Vagina (tissue), 2 donors: Measurements from ENCODE around the gene SDK2. TPM values are rescaled to one million over a fixed set of nuclear protein-coding genes. Genes with fewer than 3 reads are reported as not detected.

Source experiments
- DNase-seq, 2 donors: peaks; one replicate each; pipeline ENCODE4 v3.0.0-alpha.2; 2017; ENCODE audit errors: extremely low spot score in 2 of 2
- H3K27ac ChIP-seq: fragments of 200-600 bp; sonication (generic); one replicate; pipeline ENCODE4 v1.5.1; 2019
- H3K27me3 ChIP-seq: fragments of 200-600 bp; sonication (generic); one replicate; pipeline ENCODE4 v1.5.1; 2019
- H3K36me3 ChIP-seq, 2 donors: fragments of 200-600 bp; sonication (generic); one replicate each; pipeline ENCODE4 v1.5.1; 2017 to 2019
- H3K4me1 ChIP-seq: fragments of 200-600 bp; sonication (generic); one replicate; pipeline ENCODE4 v1.5.1; 2019
- H3K4me3 ChIP-seq, 2 donors: fragments of 200-600 bp; sonication (generic); 1 replicate in 1 of 2; 2 replicates in 1 of 2; pipeline ENCODE4 v1.5.1; 2016 to 2019
- H3K9me3 ChIP-seq: fragments of 200-600 bp; sonication (generic); one replicate; pipeline ENCODE4 v1.5.1; 2019
- CTCF ChIP-seq, 3 experiments: fragments of 450-650 bp in 2 of 3; fragments of 200-600 bp in 1 of 3; sonication (generic) in 1 of 3; IDR thresholded peaks; one replicate each; pipeline ENCODE4 v1.5.1; 2017 to 2019; ENCODE audit warnings: antibody characterized with exemption in 3 of 3, mild to moderate bottlenecking in 2 of 3, moderate library complexity in 2 of 3
- POLR2A ChIP-seq, 2 donors: fragments of 450-650 bp; IDR thresholded peaks; one replicate each; pipeline ENCODE4 v1.6.1; 2017; ENCODE audit warnings: antibody characterized with exemption in 2 of 2, mild to moderate bottlenecking in 2 of 2, moderate library complexity in 2 of 2
- POLR2AphosphoS5 ChIP-seq, 2 donors: sonication (generic); formaldehyde crosslinking; IDR thresholded peaks; one replicate each; pipeline ENCODE4 v1.9.0; 2017; ENCODE audit warnings: antibody characterized with exemption in 2 of 2, mild to moderate bottlenecking in 2 of 2, low read depth in 1 of 2; ENCODE audit not compliant: insufficient read depth in 1 of 2
- intact Hi-C: fragments of 100-400 bp; cut with DNase I; formaldehyde crosslinking; loops from one replicate; pipeline ENCODE4 v1.15.1; 2023
- total RNA-seq: library from RNA; depleted of rRNA; stranded (reverse); fragments of >200 nt; gene quantifications from one replicate; pipeline ENCODE4 v1.2.3, GENCODE V29; 2016

Gene SDK2
- total RNA-seq, 1 donor from 2014 or later: 1.7 TPM

- H3K27me3 ChIP-seq: no peaks in the 10 kb centered on the region
- no peak overlapping the region for H3K27ac ChIP-seq
- H3K36me3 ChIP-seq: no peaks in the 10 kb centered on the region
- no peak for DNase-seq
- H3K9me3 ChIP-seq: no peaks in the 10 kb centered on the region
- H3K4me3 ChIP-seq: no peak overlapping the region
- TF ChIP-seq CTCF (IDR thresholded peaks at IDR 0.05) (no peak), POLR2A (IDR thresholded peaks at IDR 0.05) (no peak), POLR2AphosphoS5 (IDR thresholded peaks at IDR 0.05; ENCODE audit: insufficient read depth in 1 of 2, low read depth in 1 of 2) (no peak)
- intact Hi-C loops: no loop called here
- no peaks in the 10 kb centered on the region for H3K4me1 ChIP-seq
Measured at GRCh38 chr17:73528679-73529078, 115.6 kb downstream of the SDK2 start.

- Histone ChIP-seq H3K27ac (no peak overlapping the region), H3K4me3 (no peak overlapping the region), H3K9me3 (no peaks in the 10 kb centered on the region), H3K27me3 (no peaks in the 10 kb centered on the region), H3K4me1 (no peaks in the 10 kb centered on the region), H3K36me3 (no peaks in the 10 kb centered on the region)
- DNase-seq: no peak
- intact Hi-C loops: no loop called here
- TF ChIP-seq POLR2A (IDR thresholded peaks at IDR 0.05) (no peak), CTCF (IDR thresholded peaks at IDR 0.05) (no peak), POLR2AphosphoS5 (IDR thresholded peaks at IDR 0.05; ENCODE audit: insufficient read depth in 1 of 2, low read depth in 1 of 2) (no peak)
Measured at GRCh38 chr17:73526952-73527351, 117.3 kb downstream of the SDK2 start.

GRCh38 chr17:73524941-73525679, 119.1 kb downstream of the SDK2 start:
- H3K27me3 ChIP-seq: no peaks in the 10 kb centered on the region
- no peaks in the 10 kb centered on the region for H3K4me1 ChIP-seq
- DNase-seq: no peak
- TF ChIP-seq CTCF (IDR thresholded peaks at IDR 0.05) (no peak), POLR2AphosphoS5 (IDR thresholded peaks at IDR 0.05; ENCODE audit: insufficient read depth in 1 of 2, low read depth in 1 of 2) (no peak), POLR2A (IDR thresholded peaks at IDR 0.05) (no peak)
- no peaks in the 10 kb centered on the region for H3K36me3 ChIP-seq
- no peak overlapping the region for H3K27ac ChIP-seq
- intact Hi-C loops: no loop called here
- no peaks in the 10 kb centered on the region for H3K9me3 ChIP-seq
- H3K4me3 ChIP-seq: no peak overlapping the region

GRCh38 chr17:73522696-73523095, 121.5 kb downstream of the SDK2 start:
- H3K27me3 ChIP-seq: no peaks in the 10 kb centered on the region
- no peak for DNase-seq
- intact Hi-C loops: no loop called here
- H3K4me3 ChIP-seq: no peak overlapping the region
- no peak for TF ChIP-seq POLR2A (IDR thresholded peaks at IDR 0.05)
- no peak for TF ChIP-seq CTCF (IDR thresholded peaks at IDR 0.05)
- TF ChIP-seq POLR2AphosphoS5 (IDR thresholded peaks at IDR 0.05; ENCODE audit: insufficient read depth in 1 of 2, low read depth in 1 of 2): no peak
- no peaks in the 10 kb centered on the region for H3K9me3 ChIP-seq
- no peaks in the 10 kb centered on the region for H3K36me3 ChIP-seq
- no peak overlapping the region for H3K27ac ChIP-seq
- H3K4me1 ChIP-seq: no peaks in the 10 kb centered on the region

GRCh38 chr17:73522107-73522506, 122.1 kb downstream of the SDK2 start:
- H3K4me1 ChIP-seq: no peaks in the 10 kb centered on the region
- H3K27ac ChIP-seq: no peak overlapping the region
- intact Hi-C loops: no loop called here
- TF ChIP-seq POLR2AphosphoS5 (IDR thresholded peaks at IDR 0.05; ENCODE audit: insufficient read depth in 1 of 2, low read depth in 1 of 2) (no peak), POLR2A (IDR thresholded peaks at IDR 0.05) (no peak), CTCF (IDR thresholded peaks at IDR 0.05) (no peak)
- no peaks in the 10 kb centered on the region for H3K27me3 ChIP-seq
- H3K4me3 ChIP-seq: no peak overlapping the region
- H3K9me3 ChIP-seq: no peaks in the 10 kb centered on the region
- DNase-seq: no peak
- no peaks in the 10 kb centered on the region for H3K36me3 ChIP-seq
